ENCODE data around the gene ZNF423. TPM values are rescaled to one million over a fixed set of nuclear protein-coding genes. Genes with fewer than 3 reads are reported as not detected.

ZNF423 gene
- total and polyA plus RNA-seq, 9 of the 15 experiments (the other 6 are each of a cell fraction or from before 2014, with no cell fraction given) = not detected

DNA sequence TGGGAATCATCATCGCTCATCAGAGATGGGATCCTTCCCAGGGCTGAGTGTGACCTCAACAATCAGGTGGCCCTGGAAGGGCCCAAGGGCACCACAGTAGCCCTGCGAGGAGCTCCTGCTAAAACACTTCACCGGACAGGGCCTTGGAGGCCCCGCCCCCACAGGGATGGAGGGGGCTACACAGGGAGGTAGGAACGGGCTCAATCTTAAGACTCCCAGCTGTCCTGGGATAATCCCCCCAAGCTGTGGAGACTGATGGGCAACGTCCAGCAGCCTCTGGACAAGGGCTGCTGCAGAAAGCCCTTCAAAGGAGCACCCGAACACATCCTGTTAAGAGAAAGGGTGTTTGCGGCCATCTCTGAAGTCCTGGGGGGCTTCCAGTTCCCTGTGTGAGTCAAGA, 60.4 kb downstream of the ZNF423 start:
- in situ Hi-C loops (cut with MboI) = no loop called here
- WGBS (ENCODE audit: insufficient coverage, low coverage, missing lambda C conversion rate) = 0% methylated on average over 8 of the region's 8 CpGs
- CTCF ChIA-PET (ENCODE audit: low intra/inter-chr PET ratio) = no interaction called here

More for the DNA sequence above, 60.4 kb downstream of the ZNF423 start:
- Histone ChIP-seq H3K4me2 (ENCODE audit: insufficient read depth, low read length) (no peak overlapping the region), H3K27ac (ENCODE audit: extremely low read depth, low read depth, low read length) (no peak overlapping the region), H3K9me3 (replicated peaks; ENCODE audit: control insufficient read depth, insufficient read depth, low read depth, low read length) (no peaks in the 10 kb centered on the region), H3K27me3 (ENCODE audit: control insufficient read depth in 2 of 2, insufficient read depth in 2 of 2, low read length in 2 of 2) (peaks cover 0 to 12% of the 10 kb centered on the region in 2 experiments; a peak in 1 of 5 replicates), H3K9me1 (ENCODE audit: control insufficient read depth, insufficient read depth, low read length) (no peaks in the 10 kb centered on the region), H3K4me1 (replicated peaks in 1 of 2; ENCODE audit: control insufficient read depth in 2 of 2, insufficient read depth in 2 of 2, low read length in 2 of 2) (no peaks in the 10 kb centered on the region), H3K4me3 (no peak overlapping the region), H2AFZ (ENCODE audit: low read depth, low read length) (no peak overlapping the region), H3K9ac (ENCODE audit: insufficient read depth in 1 of 2, low read depth in 2 of 2, low read length in 2 of 2) (no peak overlapping the region; a peak in 1 of 4 replicates), H3K79me2 (ENCODE audit: control insufficient read depth, insufficient read depth, low read length) (no peaks in the 10 kb centered on the region), H4K20me1 (replicated peaks; ENCODE audit: control insufficient read depth, insufficient read depth, low read length) (peaks cover 3% of the 10 kb centered on the region; the same call in 1 of the 2 replicates), H3K36me3 (ENCODE audit: control insufficient read depth, insufficient read depth, low read length) (no peaks in the 10 kb centered on the region)
- FAIRE-seq (no peak), ATAC-seq (no peak), DNase-seq (ENCODE audit: extremely low read depth in 1 of 4, low spot score in 3 of 4) (no peak)
- intact Hi-C loops (cut with micrococcal nuclease) = no loop called here
- POLR2A ChIA-PET = interaction anchor here (0.7 to 1.8 kb wide), 2 partner anchors 8 to 18 kb away, joined by 3 to 6 read pairs; no protein-coding TSS in a partner anchor
- TF ChIP-seq ZNF311 (CRISPR knock-in tag; IDR thresholded peaks at IDR 0.05) = no peak
- TF ChIP-seq RHOXF2B (CRISPR knock-in tag; conservative IDR thresholded peaks at IDR 0.05) = no peak
- TF ChIP-seq SREBF1 (IDR thresholded peaks at IDR 0.05; ENCODE audit: borderline replicate concordance, low read depth, low read length) = no peak
- TF ChIP-seq, protein P1, sequence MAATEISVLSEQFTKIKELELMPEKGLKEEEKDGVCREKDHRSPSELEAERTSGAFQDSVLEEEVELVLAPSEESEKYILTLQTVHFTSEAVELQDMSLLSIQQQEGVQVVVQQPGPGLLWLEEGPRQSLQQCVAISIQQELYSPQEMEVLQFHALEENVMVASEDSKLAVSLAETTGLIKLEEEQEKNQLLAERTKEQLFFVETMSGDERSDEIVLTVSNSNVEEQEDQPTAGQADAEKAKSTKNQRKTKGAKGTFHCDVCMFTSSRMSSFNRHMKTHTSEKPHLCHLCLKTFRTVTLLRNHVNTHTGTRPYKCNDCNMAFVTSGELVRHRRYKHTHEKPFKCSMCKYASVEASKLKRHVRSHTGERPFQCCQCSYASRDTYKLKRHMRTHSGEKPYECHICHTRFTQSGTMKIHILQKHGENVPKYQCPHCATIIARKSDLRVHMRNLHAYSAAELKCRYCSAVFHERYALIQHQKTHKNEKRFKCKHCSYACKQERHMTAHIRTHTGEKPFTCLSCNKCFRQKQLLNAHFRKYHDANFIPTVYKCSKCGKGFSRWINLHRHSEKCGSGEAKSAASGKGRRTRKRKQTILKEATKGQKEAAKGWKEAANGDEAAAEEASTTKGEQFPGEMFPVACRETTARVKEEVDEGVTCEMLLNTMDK (IDR thresholded peaks at IDR 0.05; ENCODE audit: borderline replicate concordance, insufficient read depth, low read depth, low read length, poor library complexity, severe bottlenecking) = no peak
- TF ChIP-seq ZNF766 (CRISPR knock-in tag; conservative IDR thresholded peaks at IDR 0.05) = no peak
- TF ChIP-seq BDP1 (IDR thresholded peaks at IDR 0.05; ENCODE audit: insufficient read depth, insufficient read length) = no peak
- no peak for TF ChIP-seq ZNF175 (CRISPR knock-in tag; IDR thresholded peaks at IDR 0.05; ENCODE audit: low read depth)
- no peak for TF ChIP-seq ZNF24 (IDR thresholded peaks at IDR 0.05)
- no peak for TF ChIP-seq NCOR1 (IDR thresholded peaks at IDR 0.05)
- TF ChIP-seq, protein P2, sequence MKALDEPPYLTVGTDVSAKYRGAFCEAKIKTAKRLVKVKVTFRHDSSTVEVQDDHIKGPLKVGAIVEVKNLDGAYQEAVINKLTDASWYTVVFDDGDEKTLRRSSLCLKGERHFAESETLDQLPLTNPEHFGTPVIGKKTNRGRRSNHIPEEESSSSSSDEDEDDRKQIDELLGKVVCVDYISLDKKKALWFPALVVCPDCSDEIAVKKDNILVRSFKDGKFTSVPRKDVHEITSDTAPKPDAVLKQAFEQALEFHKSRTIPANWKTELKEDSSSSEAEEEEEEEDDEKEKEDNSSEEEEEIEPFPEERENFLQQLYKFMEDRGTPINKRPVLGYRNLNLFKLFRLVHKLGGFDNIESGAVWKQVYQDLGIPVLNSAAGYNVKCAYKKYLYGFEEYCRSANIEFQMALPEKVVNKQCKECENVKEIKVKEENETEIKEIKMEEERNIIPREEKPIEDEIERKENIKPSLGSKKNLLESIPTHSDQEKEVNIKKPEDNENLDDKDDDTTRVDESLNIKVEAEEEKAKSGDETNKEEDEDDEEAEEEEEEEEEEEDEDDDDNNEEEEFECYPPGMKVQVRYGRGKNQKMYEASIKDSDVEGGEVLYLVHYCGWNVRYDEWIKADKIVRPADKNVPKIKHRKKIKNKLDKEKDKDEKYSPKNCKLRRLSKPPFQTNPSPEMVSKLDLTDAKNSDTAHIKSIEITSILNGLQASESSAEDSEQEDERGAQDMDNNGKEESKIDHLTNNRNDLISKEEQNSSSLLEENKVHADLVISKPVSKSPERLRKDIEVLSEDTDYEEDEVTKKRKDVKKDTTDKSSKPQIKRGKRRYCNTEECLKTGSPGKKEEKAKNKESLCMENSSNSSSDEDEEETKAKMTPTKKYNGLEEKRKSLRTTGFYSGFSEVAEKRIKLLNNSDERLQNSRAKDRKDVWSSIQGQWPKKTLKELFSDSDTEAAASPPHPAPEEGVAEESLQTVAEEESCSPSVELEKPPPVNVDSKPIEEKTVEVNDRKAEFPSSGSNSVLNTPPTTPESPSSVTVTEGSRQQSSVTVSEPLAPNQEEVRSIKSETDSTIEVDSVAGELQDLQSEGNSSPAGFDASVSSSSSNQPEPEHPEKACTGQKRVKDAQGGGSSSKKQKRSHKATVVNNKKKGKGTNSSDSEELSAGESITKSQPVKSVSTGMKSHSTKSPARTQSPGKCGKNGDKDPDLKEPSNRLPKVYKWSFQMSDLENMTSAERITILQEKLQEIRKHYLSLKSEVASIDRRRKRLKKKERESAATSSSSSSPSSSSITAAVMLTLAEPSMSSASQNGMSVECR (CRISPR knock-in tag; IDR thresholded peaks at IDR 0.05) = no peak
- no peak for TF ChIP-seq NCOA4 (IDR thresholded peaks at IDR 0.05; ENCODE audit: partially characterized antibody)
- no peak for TF ChIP-seq ZNF384 (IDR thresholded peaks at IDR 0.05; ENCODE audit: low read depth, low read length)
- TF ChIP-seq SAFB (IDR thresholded peaks at IDR 0.05; ENCODE audit: borderline replicate concordance, low read depth, low read length) = no peak
- no peak for TF ChIP-seq GATAD2A (IDR thresholded peaks at IDR 0.05)
- no TSS peak for BruUV-seq (replicated peaks)
